WI38 (cell line): ENCODE measurements around the gene CD209.
"Not testable (repeated sequence)": the region's sequence is repeated elsewhere in the genome, so short reads cannot be mapped to it uniquely, and the experiment has no call there.

Experiments used
- H3K4me3 ChIP-seq: 2 replicates; pipeline ENCODE4 v1.5.1; 2011; ENCODE audit warnings: low read depth, mild to moderate bottlenecking, control low read depth, low read length
- TF ChIP-seq, protein P1 (sequence below): IDR thresholded peaks from 2 replicates; pipeline ENCODE4 v1.5.1; 2012; ENCODE audit warnings: low read depth, mild to moderate bottlenecking, control low read depth, low read length

The CD209 gene

DNA sequence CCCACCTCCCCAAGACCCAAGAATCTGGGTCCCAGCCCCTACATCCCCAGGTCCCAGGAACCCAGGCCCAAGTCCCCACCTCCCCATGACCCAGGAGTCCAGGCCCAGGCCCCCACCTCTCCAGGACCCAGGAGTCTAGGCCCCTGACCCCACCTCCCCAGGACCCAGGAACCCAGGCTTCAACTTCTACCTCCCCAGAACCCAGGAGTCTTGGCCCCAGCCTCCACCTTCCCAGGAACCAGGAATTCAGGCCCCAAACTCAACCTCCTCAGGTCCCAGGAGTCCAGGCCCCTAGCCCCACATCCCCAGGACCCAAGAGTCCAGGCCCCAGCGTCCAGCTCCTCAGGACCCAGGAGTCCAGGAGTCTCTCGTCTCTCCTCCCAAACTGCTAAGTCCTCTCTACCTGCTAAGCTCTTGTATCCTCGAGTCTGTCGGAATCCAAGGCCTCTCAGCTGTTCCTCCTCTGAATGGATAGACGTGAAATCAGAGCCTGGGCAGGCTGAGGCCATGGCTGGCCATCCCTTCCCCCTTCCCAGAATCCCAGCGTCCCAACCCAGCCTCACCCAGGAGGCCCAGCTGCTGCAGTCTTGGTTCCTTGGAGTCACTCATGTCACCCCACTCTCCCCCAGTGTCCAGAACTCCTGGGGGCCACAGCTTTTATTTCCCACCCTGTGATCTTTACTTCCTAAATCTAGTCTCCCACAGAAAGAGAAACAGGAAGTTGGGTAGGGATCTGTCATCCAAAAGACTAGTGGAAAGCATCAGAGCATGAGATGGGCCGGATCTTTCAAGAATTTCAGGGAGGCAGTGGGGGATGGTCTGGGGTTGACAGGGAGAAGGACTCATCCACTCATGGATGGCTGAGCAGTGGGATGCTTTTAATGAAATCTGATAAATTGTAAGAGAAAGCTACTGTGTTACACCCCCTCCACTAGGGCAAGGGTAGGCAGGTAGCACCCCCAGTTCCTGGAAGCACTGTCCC is at the start of gene CD209:
CD209 (minus strand) TSS at position 632 of the 982 bp plus-strand sequence; CDS start at position 609, 23 bp downstream.
- TF ChIP-seq, protein P1, sequence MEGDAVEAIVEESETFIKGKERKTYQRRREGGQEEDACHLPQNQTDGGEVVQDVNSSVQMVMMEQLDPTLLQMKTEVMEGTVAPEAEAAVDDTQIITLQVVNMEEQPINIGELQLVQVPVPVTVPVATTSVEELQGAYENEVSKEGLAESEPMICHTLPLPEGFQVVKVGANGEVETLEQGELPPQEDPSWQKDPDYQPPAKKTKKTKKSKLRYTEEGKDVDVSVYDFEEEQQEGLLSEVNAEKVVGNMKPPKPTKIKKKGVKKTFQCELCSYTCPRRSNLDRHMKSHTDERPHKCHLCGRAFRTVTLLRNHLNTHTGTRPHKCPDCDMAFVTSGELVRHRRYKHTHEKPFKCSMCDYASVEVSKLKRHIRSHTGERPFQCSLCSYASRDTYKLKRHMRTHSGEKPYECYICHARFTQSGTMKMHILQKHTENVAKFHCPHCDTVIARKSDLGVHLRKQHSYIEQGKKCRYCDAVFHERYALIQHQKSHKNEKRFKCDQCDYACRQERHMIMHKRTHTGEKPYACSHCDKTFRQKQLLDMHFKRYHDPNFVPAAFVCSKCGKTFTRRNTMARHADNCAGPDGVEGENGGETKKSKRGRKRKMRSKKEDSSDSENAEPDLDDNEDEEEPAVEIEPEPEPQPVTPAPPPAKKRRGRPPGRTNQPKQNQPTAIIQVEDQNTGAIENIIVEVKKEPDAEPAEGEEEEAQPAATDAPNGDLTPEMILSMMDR, result no peak
- H3K4me3 ChIP-seq, result no peak within 1 kb of the TSS

GRCh38 chr19:7795555-7796161 is 48.3 kb upstream of the CD209 start:
- H3K4me3 ChIP-seq, result no peak overlapping the region
- TF ChIP-seq, protein P1, result no peak

- H3K4me3 ChIP-seq, result no peak overlapping the region
- TF ChIP-seq, protein P1, result no peak
These were observed 46.2 kb upstream of the CD209 start for GRCh38 chr19:7793493-7793892.

- H3K4me3 ChIP-seq, result not testable (repeated sequence)
These were observed 45.4 kb upstream of the CD209 start for GRCh38 chr19:7792701-7793100.

DNA sequence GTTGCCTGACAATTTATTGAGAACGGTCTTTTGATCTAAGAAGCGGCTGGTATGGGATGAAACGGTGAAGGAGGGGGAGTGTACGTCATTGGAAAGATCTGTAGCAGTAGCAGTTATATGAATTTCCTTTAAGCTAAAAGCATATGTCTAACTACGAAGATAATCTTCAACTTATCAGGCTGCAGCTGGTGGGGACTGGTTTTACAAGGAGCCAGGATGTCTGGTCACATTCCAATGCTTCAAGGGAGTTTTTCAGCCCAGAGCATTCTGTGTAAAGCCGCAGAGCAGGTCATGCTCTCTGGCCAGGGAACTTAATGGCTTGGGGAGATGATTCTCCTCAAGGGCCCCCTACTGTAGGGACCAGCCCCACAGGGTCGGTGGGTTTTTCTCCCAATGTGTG is 44.9 kb upstream of the CD209 start:
- TF ChIP-seq, protein P1, result no peak
- H3K4me3 ChIP-seq, result no peak overlapping the region

DNA sequence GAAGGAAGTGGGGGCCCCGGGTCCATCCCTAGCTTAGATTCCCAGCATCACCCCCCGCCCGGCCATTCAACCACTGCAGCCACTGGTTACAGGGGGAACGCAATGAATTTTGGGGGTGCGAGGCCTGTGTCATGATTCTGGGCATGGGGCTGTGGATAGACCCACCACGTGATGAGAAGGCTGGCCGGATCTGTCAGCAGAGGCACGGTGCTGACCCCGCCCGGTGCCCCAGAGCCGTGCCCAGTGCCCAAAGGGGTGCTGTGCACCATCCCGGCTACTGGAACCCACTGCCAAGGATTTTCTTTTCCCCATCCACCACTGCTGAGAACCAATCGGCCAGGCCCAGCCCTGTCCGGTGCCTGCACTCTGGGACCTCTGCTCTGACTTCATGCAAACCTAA is 43.1 kb upstream of the CD209 start:
- TF ChIP-seq, protein P1, result no peak
- H3K4me3 ChIP-seq, result no peak overlapping the region

DNA sequence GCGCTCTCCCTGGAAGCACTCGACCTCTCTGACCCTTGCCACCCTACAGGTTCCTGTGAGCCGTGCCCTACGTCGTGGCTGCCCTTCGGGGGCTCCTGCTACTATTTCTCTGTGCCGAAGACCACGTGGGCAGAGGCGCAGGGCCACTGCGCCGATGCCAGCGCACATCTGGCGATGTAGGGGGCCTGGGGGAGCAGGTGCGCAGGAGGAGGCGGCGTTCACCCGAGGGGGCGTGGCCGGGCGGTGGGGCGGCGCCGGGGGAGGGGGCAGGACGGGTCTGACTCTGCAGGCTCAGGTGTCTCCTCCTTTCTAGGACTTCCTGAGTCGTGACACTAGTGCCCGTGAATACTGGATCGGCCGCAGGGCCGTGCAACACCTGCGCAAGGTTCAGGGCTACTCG is 42.1 kb upstream of the CD209 start:
- no peak overlapping the region for H3K4me3 ChIP-seq

More for the DNA sequence above, 42.1 kb upstream of the CD209 start:
- TF ChIP-seq, protein P1, result no peak
